Neural crest cell (in vitro differentiated cells): Measurements from ENCODE around the gene AFDN. TPM values are rescaled to one million over a fixed set of nuclear protein-coding genes. Genes with fewer than 3 reads are reported as not detected.

Experiments used
- DNase-seq: peaks from one replicate; pipeline ENCODE4 v3.0.0; 2021; ENCODE audit warnings: low read depth, mixed read lengths, low spot score
- H3K27ac Mint-ChIP-seq: one replicate; pipeline ENCODE4 v1.8.0; 2021; ENCODE audit warnings: mild to moderate bottlenecking, mixed read lengths; ENCODE audit not compliant: unreplicated experiment
- H3K27me3 Mint-ChIP-seq: 2 replicates; pipeline ENCODE4 v1.8.0; 2021; ENCODE audit warnings: low read depth, mild to moderate bottlenecking, mixed read lengths
- H3K36me3 Mint-ChIP-seq: 2 replicates; pipeline ENCODE4 v1.8.0; 2021; ENCODE audit warnings: low read depth, mild to moderate bottlenecking, mixed read lengths
- H3K4me1 Mint-ChIP-seq: 2 replicates; pipeline ENCODE4 v1.8.0; 2021; ENCODE audit warnings: mixed read lengths
- H3K4me3 Mint-ChIP-seq: one replicate; pipeline ENCODE4 v1.8.0; 2021; ENCODE audit warnings: mild to moderate bottlenecking, mixed read lengths
- H3K9me3 Mint-ChIP-seq: 2 replicates; pipeline ENCODE4 v1.8.0; 2021; ENCODE audit warnings: mixed read lengths
- total RNA-seq: library from RNA; stranded (reverse); gene quantifications from 2 replicates; pipeline ENCODE4 v1.2.1, GENCODE V29; 2021
- TF ChIP-seq, protein P1 (sequence below): fragments of 200-600 bp; sonication (generic); conservative IDR thresholded peaks from 2 replicates; pipeline ENCODE4 v1.5.0; 2021; ENCODE audit warnings: antibody characterized with exemption, mild to moderate bottlenecking

The AFDN gene
- total RNA-seq, 1 donor from 2014 or later, result 143 TPM

DNA sequence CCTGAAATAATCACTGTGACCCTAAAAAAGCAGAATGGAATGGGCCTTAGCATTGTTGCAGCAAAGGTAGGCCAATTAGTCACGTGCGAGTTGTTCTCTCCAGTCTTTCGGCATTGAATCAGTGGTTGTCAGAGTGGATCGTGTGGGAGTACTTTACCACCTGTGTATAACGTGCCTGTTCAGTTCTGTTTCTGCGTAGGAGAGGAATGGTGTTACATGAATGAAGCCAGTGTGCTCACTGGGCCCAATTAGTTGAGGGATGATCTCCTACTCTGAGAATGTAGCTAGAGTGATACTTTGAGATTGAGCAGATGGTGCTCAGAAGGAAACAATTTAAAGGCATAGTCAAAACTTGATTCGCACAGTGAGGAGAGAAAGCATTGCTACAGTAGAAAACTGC lies 98.3 kb downstream of the AFDN start:
- TF ChIP-seq, protein P1, sequence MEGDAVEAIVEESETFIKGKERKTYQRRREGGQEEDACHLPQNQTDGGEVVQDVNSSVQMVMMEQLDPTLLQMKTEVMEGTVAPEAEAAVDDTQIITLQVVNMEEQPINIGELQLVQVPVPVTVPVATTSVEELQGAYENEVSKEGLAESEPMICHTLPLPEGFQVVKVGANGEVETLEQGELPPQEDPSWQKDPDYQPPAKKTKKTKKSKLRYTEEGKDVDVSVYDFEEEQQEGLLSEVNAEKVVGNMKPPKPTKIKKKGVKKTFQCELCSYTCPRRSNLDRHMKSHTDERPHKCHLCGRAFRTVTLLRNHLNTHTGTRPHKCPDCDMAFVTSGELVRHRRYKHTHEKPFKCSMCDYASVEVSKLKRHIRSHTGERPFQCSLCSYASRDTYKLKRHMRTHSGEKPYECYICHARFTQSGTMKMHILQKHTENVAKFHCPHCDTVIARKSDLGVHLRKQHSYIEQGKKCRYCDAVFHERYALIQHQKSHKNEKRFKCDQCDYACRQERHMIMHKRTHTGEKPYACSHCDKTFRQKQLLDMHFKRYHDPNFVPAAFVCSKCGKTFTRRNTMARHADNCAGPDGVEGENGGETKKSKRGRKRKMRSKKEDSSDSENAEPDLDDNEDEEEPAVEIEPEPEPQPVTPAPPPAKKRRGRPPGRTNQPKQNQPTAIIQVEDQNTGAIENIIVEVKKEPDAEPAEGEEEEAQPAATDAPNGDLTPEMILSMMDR, result no peak
- DNase-seq, result no peak
- Mint-ChIP-seq H3K4me3 (no peak overlapping the region), H3K27ac (no peak overlapping the region), H3K27me3 (no peaks in the 10 kb centered on the region), H3K4me1 (no peaks in the 10 kb centered on the region), H3K9me3 (no peaks in the 10 kb centered on the region), H3K36me3 (peaks cover 16% of the 10 kb centered on the region)

DNA sequence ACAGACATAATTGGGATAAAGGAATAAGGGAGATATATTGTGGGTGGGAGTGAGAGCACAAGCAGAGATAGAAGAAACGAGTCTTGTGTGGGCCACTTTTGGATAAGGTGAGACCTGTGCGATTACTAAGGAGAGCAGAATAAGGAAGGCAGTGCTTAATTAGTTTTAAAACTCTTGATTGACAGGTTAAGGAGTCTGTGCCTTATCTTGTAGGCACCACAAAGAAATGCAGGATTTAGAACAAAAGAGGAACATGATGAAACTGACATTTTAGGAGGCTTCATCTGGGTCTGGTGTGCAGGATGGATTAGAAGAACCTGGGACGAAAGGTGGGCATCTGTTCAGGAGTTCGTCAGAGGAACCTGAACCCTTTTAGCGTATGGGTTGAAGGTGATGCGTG lies 100.5 kb downstream of the AFDN start:
- H3K27ac Mint-ChIP-seq, result no peak overlapping the region

DNA sequence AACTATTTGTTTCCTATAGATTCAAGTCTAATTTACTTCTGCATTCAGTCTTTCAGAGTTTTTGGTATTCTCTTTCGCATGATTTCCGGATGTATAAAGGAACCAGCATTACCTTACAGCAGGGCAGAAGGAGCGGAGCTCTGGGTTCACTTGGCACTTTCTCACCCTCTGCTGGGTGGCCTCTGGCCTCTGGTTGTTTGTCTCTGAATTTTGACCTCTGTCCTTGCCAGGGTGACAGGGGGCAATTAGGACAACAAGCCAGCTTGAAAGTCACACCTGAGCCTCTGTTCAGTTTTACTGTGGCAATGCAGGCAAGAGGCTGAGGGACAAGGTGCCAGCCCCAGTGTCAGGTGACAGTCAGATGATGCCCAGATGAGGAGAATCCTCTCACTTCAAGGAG lies 101.4 kb downstream of the AFDN start:
- Mint-ChIP-seq H3K4me1 (peaks cover 5% of the 10 kb centered on the region), H3K4me3 (no peak overlapping the region), H3K27me3 (no peaks in the 10 kb centered on the region), H3K36me3 (peaks cover 12% of the 10 kb centered on the region), H3K9me3 (no peaks in the 10 kb centered on the region), H3K27ac (no peak overlapping the region)
- no peak for DNase-seq
- TF ChIP-seq, protein P1, result no peak

More for the DNA sequence above, 100.5 kb downstream of the AFDN start:
- no peak for DNase-seq
- H3K27me3 Mint-ChIP-seq, result no peaks in the 10 kb centered on the region
- H3K4me1 Mint-ChIP-seq, result no peaks in the 10 kb centered on the region
- H3K4me3 Mint-ChIP-seq, result no peak overlapping the region
- TF ChIP-seq, protein P1, result no peak
- H3K36me3 Mint-ChIP-seq, result peaks cover 15% of the 10 kb centered on the region
- H3K9me3 Mint-ChIP-seq, result no peaks in the 10 kb centered on the region

DNA sequence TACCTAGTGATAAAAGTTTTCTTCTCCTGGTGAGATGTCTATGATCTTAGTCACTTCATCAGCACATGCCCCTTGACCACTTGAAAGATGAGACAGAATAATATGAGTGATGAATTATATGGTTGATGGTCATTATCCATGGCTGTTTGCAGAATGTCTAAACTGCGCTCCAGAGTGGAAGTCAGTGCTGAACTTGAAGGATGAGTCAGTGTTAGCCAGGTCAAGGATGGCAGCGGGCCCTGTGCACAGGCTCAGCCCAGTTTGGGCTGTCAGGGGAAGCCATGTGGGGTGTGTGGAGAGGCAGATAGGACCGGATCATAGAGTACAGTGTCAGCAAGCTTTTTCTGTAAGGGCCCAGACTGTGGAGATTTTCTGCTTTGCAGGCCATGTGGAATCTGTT lies 103.6 kb downstream of the AFDN start:
- TF ChIP-seq, protein P1, result no peak
- H3K4me1 Mint-ChIP-seq, result peaks cover 5% of the 10 kb centered on the region
- no peak overlapping the region for H3K4me3 Mint-ChIP-seq
- no peaks in the 10 kb centered on the region for H3K9me3 Mint-ChIP-seq
- H3K27me3 Mint-ChIP-seq, result no peaks in the 10 kb centered on the region
- peak overlapping the region; percentile 61 for H3K27ac Mint-ChIP-seq
- peaks cover 8% of the 10 kb centered on the region for H3K36me3 Mint-ChIP-seq
- no peak for DNase-seq

DNA sequence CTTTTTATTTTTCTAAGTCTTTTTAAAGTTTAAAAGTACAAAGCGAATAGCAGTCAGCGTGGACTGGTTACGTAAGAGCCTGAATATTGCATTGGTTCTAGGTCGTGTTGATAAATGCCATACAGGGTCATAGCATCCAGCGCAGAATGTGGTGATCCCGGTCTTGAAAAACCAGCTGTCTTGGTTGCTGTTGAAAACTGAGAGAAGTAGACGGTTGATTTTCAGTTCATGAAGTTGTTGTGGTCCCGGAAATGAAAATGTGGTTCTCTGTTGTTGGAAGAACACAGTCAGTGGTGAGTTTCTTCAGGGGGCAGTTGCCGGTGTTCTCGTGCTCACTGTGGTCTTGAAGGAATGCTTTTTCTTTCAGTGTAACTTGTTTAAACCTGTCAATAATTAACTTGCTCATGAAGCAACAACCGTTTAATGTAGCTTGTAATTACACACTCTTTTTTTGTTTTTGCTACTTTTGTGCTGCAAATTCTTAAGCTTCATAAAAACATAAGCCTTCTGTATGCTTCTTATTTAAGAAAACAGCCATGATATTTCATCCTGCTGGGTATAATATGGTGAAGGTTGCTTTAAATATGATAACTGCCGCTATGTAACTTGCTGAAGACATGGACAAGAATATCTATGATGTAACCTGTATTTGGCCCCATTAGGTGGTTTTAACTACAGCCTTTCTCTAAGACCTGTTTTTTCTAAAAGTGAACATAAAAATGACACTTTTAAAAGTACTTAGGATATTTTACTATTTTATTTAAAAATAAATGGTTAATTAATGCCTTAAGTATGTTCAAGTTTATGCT lies 106.0 kb downstream of the AFDN start:
- TF ChIP-seq, protein P1, result no peak
- Mint-ChIP-seq H3K9me3 (no peaks in the 10 kb centered on the region), H3K27ac (peak overlapping the region; percentile 79), H3K36me3 (peaks cover 6% of the 10 kb centered on the region), H3K27me3 (no peaks in the 10 kb centered on the region), H3K4me1 (peaks cover 5% of the 10 kb centered on the region), H3K4me3 (no peak overlapping the region)
- DNase-seq, result no peak
